ENCODE measurements around the gene IL31RA. TPM values are rescaled to one million over a fixed set of nuclear protein-coding genes. Genes with fewer than 3 reads are reported as not detected.

Gene IL31RA
- total and polyA plus RNA-seq, 2 of the 13 experiments (the other 11 are each of a cell fraction or from before 2014, with no cell fraction given): not detected

- TF ChIP-seq KDM1A (CRISPR knock-in tag; IDR thresholded peaks at IDR 0.05) (0 out of 2 replicates have a peak, but pooled peaks have one; percentile 59), BRF2 (CRISPR knock-in tag; IDR thresholded peaks at IDR 0.05) (peak; percentile 72; the same call in 1 of the 2 replicates), GPBP1L1 (CRISPR knock-in tag; IDR thresholded peaks at IDR 0.05) (no peak), RBM22 (optimal IDR thresholded peaks at IDR 0.05; ENCODE audit: low read length) (peak; percentile 88), ZNF441 (CRISPR knock-in tag; IDR thresholded peaks at IDR 0.05; ENCODE audit: borderline replicate concordance) (peak; percentile 75; the same call in 1 of the 2 replicates), SPEN (CRISPR knock-in tag; IDR thresholded peaks at IDR 0.05; ENCODE audit: low read depth) (peak; percentile 74; the same call in 1 of the 2 replicates), ZSCAN12 (CRISPR knock-in tag; IDR thresholded peaks at IDR 0.05) (peak; percentile 65), SNAI1 (CRISPR knock-in tag; IDR thresholded peaks at IDR 0.05; ENCODE audit: borderline replicate concordance) (peak; percentile 86), ZNF577 (CRISPR knock-in tag; IDR thresholded peaks at IDR 0.05; ENCODE audit: borderline replicate concordance, low read depth) (no peak), MIER3 (CRISPR knock-in tag; IDR thresholded peaks at IDR 0.05; ENCODE audit: borderline replicate concordance) (peak; percentile 89; the same call in 1 of the 2 replicates), GTF2F1 (IDR thresholded peaks at IDR 0.05; ENCODE audit: low read length) (0 out of 2 replicates have a peak, but pooled peaks have one; percentile 32), FOXP4 (CRISPR knock-in tag; IDR thresholded peaks at IDR 0.05) (peak; percentile 99), NFATC3 (CRISPR knock-in tag; IDR thresholded peaks at IDR 0.05) (no peak), ZNF362 (CRISPR knock-in tag; IDR thresholded peaks at IDR 0.05; ENCODE audit: borderline replicate concordance) (peak; percentile 82; the same call in 1 of the 2 replicates), HOXA7 (CRISPR knock-in tag; IDR thresholded peaks at IDR 0.05) (no peak), GABPB1 (CRISPR knock-in tag; IDR thresholded peaks at IDR 0.05) (peak; percentile 32; the same call in 1 of the 2 replicates), CCAR2 (optimal IDR thresholded peaks at IDR 0.05; ENCODE audit: low read depth, low read length) (peak; percentile 86), ZNF660 (CRISPR knock-in tag; IDR thresholded peaks at IDR 0.05; ENCODE audit: borderline replicate concordance, low read depth) (no peak), SETDB1 (CRISPR knock-in tag; IDR thresholded peaks at IDR 0.05; ENCODE audit: borderline replicate concordance) (no peak), ZFP36L2 (CRISPR knock-in tag; IDR thresholded peaks at IDR 0.05) (no peak), ATF3 (CRISPR knock-in tag; IDR thresholded peaks at IDR 0.05) (peak; percentile 92), E2F1 (CRISPR knock-in tag; IDR thresholded peaks at IDR 0.05) (peak; percentile 58; the same call in 1 of the 2 replicates)
Observed at GRCh38 chr5:55934115-55934613, 83.0 kb downstream of the IL31RA start (continued).

All from HepG2 (cell line).